Measurements from ENCODE around the gene JPH4.
"Not testable (repeated sequence)": the region's sequence is repeated elsewhere in the genome, so short reads cannot be mapped to it uniquely, and the experiment has no call there.

Gene JPH4

DNA sequence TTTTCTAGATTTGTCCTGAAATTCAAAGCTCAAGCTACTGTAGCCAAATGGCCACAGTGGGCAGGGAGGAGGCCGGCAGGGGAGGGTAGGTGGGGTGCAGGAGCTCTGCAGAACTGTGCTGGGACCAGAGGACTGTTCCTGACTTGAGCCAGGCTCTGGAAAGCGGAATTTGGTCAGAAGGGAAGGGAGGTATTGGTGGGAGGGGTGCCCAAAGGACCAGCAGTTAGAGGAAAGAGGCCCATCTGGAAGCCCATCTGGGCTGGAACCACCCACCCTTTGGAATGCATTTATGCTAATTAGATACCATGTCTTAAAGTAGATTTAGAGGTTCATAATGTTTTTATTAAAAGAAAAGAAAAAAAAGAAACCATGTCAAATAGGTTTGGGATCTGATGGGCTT is 24.5 kb upstream of the JPH4 start:
- no peak overlapping the region for H3K27ac Mint-ChIP-seq (ENCODE audit: low read depth)
- H3K9me3 Mint-ChIP-seq: no peaks in the 10 kb centered on the region
- H3K27me3 Mint-ChIP-seq: peaks cover 9% of the 10 kb centered on the region
- no peak for ATAC-seq (replicated peaks; ENCODE audit: extremely low read depth, poor library complexity, severe bottlenecking)
- no peaks in the 10 kb centered on the region for H3K36me3 Mint-ChIP-seq (ENCODE audit: insufficient read depth)
- H3K4me3 Mint-ChIP-seq: no peak overlapping the region
- DNase-seq (ENCODE audit: low spot score in 2 of 2): no peak
- H3K4me1 Mint-ChIP-seq: peaks cover 4% of the 10 kb centered on the region

DNA sequence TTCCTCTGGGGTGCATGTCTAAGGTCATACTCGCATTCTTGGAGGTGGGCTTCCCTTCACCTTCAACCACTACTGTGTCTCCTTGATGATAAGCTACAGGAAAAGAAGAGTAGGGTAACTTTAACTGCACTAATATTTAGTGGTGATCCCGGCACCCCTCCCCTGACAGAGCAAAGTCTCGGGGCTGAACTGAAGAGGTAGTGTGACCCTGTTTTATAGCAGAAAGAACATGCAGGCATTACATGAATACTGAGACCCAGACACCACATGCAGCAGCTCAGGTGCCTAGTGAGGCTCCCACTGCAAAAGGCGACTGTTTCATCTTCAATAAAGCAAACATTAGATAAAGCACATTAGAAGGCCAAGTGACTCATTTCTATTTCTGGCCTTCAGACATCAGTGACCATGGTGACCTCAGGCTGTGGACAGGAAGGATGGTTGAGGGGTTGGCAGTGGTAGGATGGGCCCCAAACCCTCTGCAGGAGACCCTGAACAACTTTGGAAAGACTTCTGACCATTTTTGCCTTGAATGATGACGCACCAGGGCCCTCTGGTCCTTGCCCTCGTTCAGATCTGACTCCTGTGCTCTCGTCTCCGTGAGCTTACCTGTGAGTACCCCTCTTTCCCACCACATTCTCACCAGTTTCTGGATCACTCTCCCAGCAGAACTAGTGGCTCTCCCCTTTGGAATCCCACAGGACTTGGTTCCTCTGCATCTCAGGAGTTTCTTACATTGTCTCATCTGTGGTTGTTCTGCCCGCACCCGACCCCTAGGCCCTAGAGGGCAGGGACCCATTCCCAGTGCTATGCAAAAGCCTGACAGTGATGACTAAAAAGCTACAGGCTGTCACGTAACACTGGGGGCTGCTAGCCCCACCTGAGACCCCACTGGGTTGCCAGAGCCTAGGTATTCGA is 23.8 kb upstream of the JPH4 start:
- Mint-ChIP-seq H3K27me3 (peaks cover 6% of the 10 kb centered on the region), H3K4me3 (no peak overlapping the region), H3K9me3 (no peaks in the 10 kb centered on the region), H3K27ac (ENCODE audit: low read depth) (no peak overlapping the region), H3K36me3 (ENCODE audit: insufficient read depth) (no peaks in the 10 kb centered on the region), H3K4me1 (peaks cover 4% of the 10 kb centered on the region)
- DNase-seq (ENCODE audit: low spot score in 2 of 2) (no peak), ATAC-seq (replicated peaks; ENCODE audit: extremely low read depth, poor library complexity, severe bottlenecking) (no peak)

- DNase-seq (ENCODE audit: low spot score in 2 of 2): no peak
- no peaks in the 10 kb centered on the region for H3K4me1 Mint-ChIP-seq
- H3K27me3 Mint-ChIP-seq: peaks cover 5% of the 10 kb centered on the region
- no peak overlapping the region for H3K27ac Mint-ChIP-seq (ENCODE audit: low read depth)
- ATAC-seq (replicated peaks; ENCODE audit: extremely low read depth, poor library complexity, severe bottlenecking): no peak
- no peaks in the 10 kb centered on the region for H3K9me3 Mint-ChIP-seq
- H3K4me3 Mint-ChIP-seq: no peak overlapping the region
- H3K36me3 Mint-ChIP-seq (ENCODE audit: insufficient read depth): no peaks in the 10 kb centered on the region
Observed at GRCh38 chr14:23601845-23602180, 23.2 kb upstream of the JPH4 start.

- no peaks in the 10 kb centered on the region for H3K4me1 Mint-ChIP-seq
- H3K36me3 Mint-ChIP-seq (ENCODE audit: insufficient read depth): no peaks in the 10 kb centered on the region
- H3K9me3 Mint-ChIP-seq: no peaks in the 10 kb centered on the region
- peaks cover 9% of the 10 kb centered on the region for H3K27me3 Mint-ChIP-seq
- no peak overlapping the region for H3K27ac Mint-ChIP-seq (ENCODE audit: low read depth)
- ATAC-seq (replicated peaks; ENCODE audit: extremely low read depth, poor library complexity, severe bottlenecking) (no peak), DNase-seq (ENCODE audit: low spot score in 2 of 2) (no peak)
- no peak overlapping the region for H3K4me3 Mint-ChIP-seq
Observed at GRCh38 chr14:23601424-23601823, 22.8 kb upstream of the JPH4 start.

GRCh38 chr14:23600806-23601205 is 22.2 kb upstream of the JPH4 start:
- H3K4me1 Mint-ChIP-seq: no peaks in the 10 kb centered on the region
- no peak overlapping the region for H3K4me3 Mint-ChIP-seq
- no peak overlapping the region for H3K27ac Mint-ChIP-seq (ENCODE audit: low read depth)
- no peak for ATAC-seq (replicated peaks; ENCODE audit: extremely low read depth, poor library complexity, severe bottlenecking)
- no peak for DNase-seq (ENCODE audit: low spot score in 2 of 2)
- no peaks in the 10 kb centered on the region for H3K9me3 Mint-ChIP-seq
- peaks cover 15% of the 10 kb centered on the region for H3K27me3 Mint-ChIP-seq
- H3K36me3 Mint-ChIP-seq (ENCODE audit: insufficient read depth): no peaks in the 10 kb centered on the region

- Mint-ChIP-seq H3K9me3 (no peaks in the 10 kb centered on the region), H3K4me1 (no peaks in the 10 kb centered on the region), H3K4me3 (no peak overlapping the region), H3K36me3 (ENCODE audit: insufficient read depth) (no peaks in the 10 kb centered on the region), H3K27ac (ENCODE audit: low read depth) (no peak overlapping the region), H3K27me3 (peaks cover 16% of the 10 kb centered on the region)
- no peak for ATAC-seq (replicated peaks; ENCODE audit: extremely low read depth, poor library complexity, severe bottlenecking)
- DNase-seq (ENCODE audit: low spot score in 2 of 2): no peak
Observed at GRCh38 chr14:23600322-23600707, 21.7 kb upstream of the JPH4 start.

DNA sequence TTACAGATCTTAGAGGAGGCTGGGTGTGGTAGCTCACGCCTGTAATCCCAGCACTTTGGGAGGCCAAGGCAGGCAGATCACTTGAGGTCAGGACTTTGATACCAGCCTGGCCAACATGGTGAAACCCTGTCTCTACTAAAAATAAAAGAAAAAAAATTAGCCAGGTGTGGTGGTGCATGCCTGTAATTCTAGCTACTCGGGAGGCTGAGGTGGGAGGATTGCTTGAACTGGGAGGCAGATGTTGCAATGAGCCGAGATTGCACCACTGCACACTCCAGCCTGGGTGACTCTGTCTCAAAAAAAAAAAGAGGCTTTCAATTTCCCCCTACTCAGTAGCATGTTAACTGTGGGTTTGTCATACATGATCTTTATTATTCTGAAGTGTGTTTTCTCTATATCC is 15.6 kb upstream of the JPH4 start:
- H3K4me1 Mint-ChIP-seq; H3K4me3 Mint-ChIP-seq; H3K9me3 Mint-ChIP-seq; H3K27ac Mint-ChIP-seq (ENCODE audit: low read depth); ATAC-seq (replicated peaks; ENCODE audit: extremely low read depth, poor library complexity, severe bottlenecking); H3K36me3 Mint-ChIP-seq (ENCODE audit: insufficient read depth); DNase-seq (ENCODE audit: low spot score in 2 of 2): not testable (repeated sequence)
- peaks cover 16% of the 10 kb centered on the region for H3K27me3 Mint-ChIP-seq

DNA sequence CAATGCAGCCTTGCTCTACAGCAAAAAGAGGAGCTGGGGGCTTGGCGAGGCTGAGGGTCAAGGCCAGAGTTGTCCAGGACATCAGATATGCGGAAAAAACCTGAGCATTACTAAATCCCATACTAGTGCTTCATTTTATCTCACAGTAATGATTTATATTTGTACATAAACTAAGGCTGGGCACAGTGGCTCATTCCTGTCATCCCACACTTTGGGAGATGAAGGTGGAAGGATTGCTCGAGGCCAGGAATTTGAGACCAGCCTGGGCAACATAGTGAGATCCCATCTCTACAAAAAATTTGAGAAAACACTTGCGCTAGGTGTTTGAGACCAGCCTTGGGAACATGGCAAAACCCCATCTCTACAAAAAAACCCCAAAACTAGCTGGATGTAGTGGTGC is 11.6 kb upstream of the JPH4 start:
- peaks cover 28% of the 10 kb centered on the region for H3K27me3 Mint-ChIP-seq
- no peak overlapping the region for H3K4me3 Mint-ChIP-seq
- no peak overlapping the region for H3K27ac Mint-ChIP-seq (ENCODE audit: low read depth)
- DNase-seq (ENCODE audit: low spot score in 2 of 2) (no peak), ATAC-seq (replicated peaks; ENCODE audit: extremely low read depth, poor library complexity, severe bottlenecking) (no peak)
- H3K36me3 Mint-ChIP-seq (ENCODE audit: insufficient read depth): no peaks in the 10 kb centered on the region
- peaks cover 12% of the 10 kb centered on the region for H3K4me1 Mint-ChIP-seq
- no peaks in the 10 kb centered on the region for H3K9me3 Mint-ChIP-seq

DNA sequence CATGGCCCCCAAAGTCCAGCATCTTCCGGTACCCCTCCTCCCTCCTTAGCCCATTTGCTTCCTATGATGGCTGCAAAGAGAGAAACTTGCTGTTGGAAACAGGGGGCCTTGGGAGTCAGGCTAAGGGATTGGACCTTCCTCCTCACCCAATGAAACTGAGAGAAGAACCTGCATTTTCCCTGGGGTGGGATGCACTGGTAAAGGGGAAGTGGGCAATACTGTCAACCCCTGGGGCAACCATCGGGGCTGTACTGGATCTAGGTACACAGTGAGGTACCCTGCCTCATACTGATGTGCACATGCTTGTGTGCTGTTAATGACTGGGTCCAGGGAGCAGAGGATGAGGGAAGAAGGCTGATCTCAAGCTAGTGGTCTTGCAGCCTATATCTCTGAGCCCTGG is 11.0 kb upstream of the JPH4 start:
- Mint-ChIP-seq H3K27ac (ENCODE audit: low read depth) (no peak overlapping the region), H3K4me3 (no peak overlapping the region), H3K27me3 (peaks cover 28% of the 10 kb centered on the region), H3K9me3 (no peaks in the 10 kb centered on the region), H3K36me3 (ENCODE audit: insufficient read depth) (no peaks in the 10 kb centered on the region), H3K4me1 (peaks cover 12% of the 10 kb centered on the region)
- DNase-seq (ENCODE audit: low spot score in 2 of 2): no peak
- no peak for ATAC-seq (replicated peaks; ENCODE audit: extremely low read depth, poor library complexity, severe bottlenecking)

DNA sequence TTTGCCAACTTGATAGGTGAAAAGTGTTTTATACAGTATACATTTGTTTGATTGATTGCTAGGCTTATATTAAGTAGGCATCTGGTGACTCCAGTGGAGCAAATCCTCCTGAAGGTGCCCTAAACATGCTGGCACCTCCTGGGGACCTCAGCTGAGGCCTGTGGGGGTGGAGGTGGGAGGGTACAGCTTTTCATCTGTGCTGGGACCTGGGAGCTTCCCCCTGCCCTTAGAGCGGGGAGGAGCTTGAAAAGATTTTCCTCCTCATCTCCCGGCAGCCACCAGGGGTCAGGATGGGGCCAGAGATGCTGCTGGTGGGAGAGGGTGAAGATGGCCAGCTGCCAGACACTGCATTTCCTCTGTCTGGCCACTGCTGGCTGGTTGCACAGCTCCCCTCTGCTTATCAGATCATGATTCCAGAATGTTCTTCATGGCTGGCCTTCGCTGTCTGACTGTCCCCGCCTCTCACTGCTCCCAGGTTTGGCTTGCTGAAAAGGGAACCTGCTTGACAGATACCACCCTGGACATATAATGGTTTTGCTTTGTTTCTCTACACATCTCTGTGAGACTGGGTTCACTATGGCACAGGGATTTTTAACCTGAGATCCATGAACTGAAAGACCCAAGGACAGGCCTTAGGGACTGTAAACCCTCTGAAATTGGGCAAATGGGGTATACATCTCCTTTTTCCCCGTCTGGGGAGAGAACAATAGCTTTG is 10.5 kb upstream of the JPH4 start:
- H3K9me3 Mint-ChIP-seq: no peaks in the 10 kb centered on the region
- DNase-seq (ENCODE audit: low spot score in 2 of 2): peak; percentile 67 to 70
- H3K4me3 Mint-ChIP-seq: no peak overlapping the region
- peaks cover 12% of the 10 kb centered on the region for H3K4me1 Mint-ChIP-seq
- H3K27me3 Mint-ChIP-seq: peaks cover 32% of the 10 kb centered on the region
- no peaks in the 10 kb centered on the region for H3K36me3 Mint-ChIP-seq (ENCODE audit: insufficient read depth)
- H3K27ac Mint-ChIP-seq (ENCODE audit: low read depth): no peak overlapping the region
- ATAC-seq (replicated peaks; ENCODE audit: extremely low read depth, poor library complexity, severe bottlenecking): peak; percentile 93

- not testable (repeated sequence) for H3K9me3 Mint-ChIP-seq; H3K4me3 Mint-ChIP-seq; ATAC-seq (replicated peaks; ENCODE audit: extremely low read depth, poor library complexity, severe bottlenecking); H3K27ac Mint-ChIP-seq (ENCODE audit: low read depth); DNase-seq (ENCODE audit: low spot score in 2 of 2); H3K36me3 Mint-ChIP-seq (ENCODE audit: insufficient read depth)
- Mint-ChIP-seq H3K4me1 (peaks cover 11% of the 10 kb centered on the region), H3K27me3 (peaks cover 50% of the 10 kb centered on the region)
Observed at GRCh38 chr14:23584527-23585203, 6.1 kb upstream of the JPH4 start.

GRCh38 chr14:23583761-23584526 is 5.4 kb upstream of the JPH4 start:
- H3K9me3 Mint-ChIP-seq; H3K4me1 Mint-ChIP-seq; H3K27ac Mint-ChIP-seq (ENCODE audit: low read depth); ATAC-seq (replicated peaks; ENCODE audit: extremely low read depth, poor library complexity, severe bottlenecking); DNase-seq (ENCODE audit: low spot score in 2 of 2); H3K4me3 Mint-ChIP-seq; H3K36me3 Mint-ChIP-seq (ENCODE audit: insufficient read depth): not testable (repeated sequence)
- peaks cover 55% of the 10 kb centered on the region for H3K27me3 Mint-ChIP-seq

All from central memory CD8-positive, alpha-beta T cell (primary cell).